ENCODE measurements around the gene PCDHB11. TPM values are rescaled to one million over a fixed set of nuclear protein-coding genes. Genes with fewer than 3 reads are reported as not detected.
"Not testable (repeated sequence)": the region's sequence is repeated elsewhere in the genome, so short reads cannot be mapped to it uniquely, and the experiment has no call there.

PCDHB11 gene
- total RNA-seq, 1 donor from 2014 or later, result not detected

DNA sequence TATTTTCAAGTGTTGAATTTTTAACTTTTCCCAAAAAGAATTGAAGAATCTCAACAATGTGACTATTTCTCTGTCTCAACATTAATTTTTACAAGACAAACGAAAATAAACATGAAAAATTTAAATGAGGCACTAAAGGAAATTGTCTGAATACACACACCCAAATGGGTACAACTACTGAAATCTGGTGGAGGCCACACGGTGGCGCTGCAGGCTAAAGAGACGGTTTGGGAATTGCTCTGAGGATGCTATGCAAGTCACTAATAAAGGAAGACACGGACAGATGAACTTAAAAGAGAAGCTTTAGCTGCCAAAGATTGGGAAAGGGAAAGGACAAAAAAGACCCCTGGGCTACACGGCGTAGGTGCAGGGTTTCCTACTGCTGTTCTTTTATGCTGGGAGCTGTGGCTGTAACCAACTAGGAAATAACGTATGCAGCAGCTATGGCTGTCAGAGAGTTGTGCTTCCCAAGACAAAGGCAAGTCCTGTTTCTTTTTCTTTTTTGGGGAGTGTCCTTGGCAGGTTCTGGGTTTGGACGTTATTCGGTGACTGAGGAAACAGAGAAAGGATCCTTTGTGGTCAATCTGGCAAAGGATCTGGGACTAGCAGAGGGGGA lies 7.2 kb upstream of the PCDHB11 start, which contains the start of gene PCDHB10:
TSS of gene PCDHB10 (plus strand) at position 244 of the 616 bp plus-strand sequence. CDS start at position 444, 200 bp downstream.
- Mint-ChIP-seq H3K9me3 (peaks cover 24% of the 10 kb centered on the region), H3K27me3 (peaks cover 22% of the 10 kb centered on the region), H3K4me1 (peaks cover under 1% of the 10 kb centered on the region), H3K36me3 (ENCODE audit: low read depth) (peaks cover 4% of the 10 kb centered on the region), H3K27ac (no peak within 1 kb of the TSS), H3K4me3 (no peak within 1 kb of the TSS)
- ATAC-seq (ENCODE audit: low read depth), result no peak
- TF ChIP-seq, protein P1, sequence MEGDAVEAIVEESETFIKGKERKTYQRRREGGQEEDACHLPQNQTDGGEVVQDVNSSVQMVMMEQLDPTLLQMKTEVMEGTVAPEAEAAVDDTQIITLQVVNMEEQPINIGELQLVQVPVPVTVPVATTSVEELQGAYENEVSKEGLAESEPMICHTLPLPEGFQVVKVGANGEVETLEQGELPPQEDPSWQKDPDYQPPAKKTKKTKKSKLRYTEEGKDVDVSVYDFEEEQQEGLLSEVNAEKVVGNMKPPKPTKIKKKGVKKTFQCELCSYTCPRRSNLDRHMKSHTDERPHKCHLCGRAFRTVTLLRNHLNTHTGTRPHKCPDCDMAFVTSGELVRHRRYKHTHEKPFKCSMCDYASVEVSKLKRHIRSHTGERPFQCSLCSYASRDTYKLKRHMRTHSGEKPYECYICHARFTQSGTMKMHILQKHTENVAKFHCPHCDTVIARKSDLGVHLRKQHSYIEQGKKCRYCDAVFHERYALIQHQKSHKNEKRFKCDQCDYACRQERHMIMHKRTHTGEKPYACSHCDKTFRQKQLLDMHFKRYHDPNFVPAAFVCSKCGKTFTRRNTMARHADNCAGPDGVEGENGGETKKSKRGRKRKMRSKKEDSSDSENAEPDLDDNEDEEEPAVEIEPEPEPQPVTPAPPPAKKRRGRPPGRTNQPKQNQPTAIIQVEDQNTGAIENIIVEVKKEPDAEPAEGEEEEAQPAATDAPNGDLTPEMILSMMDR (IDR thresholded peaks at IDR 0.05), result no peak
- CTCF ChIA-PET, result interaction anchor here (1.4 kb wide), 1 partner anchor 372 kb away, joined by 5 read pairs; no protein-coding TSS in a partner anchor
- POLR2A ChIA-PET, result no interaction called here
- intact Hi-C loops (cut with micrococcal nuclease), result no loop called here
- no peak for DNase-seq

DNA sequence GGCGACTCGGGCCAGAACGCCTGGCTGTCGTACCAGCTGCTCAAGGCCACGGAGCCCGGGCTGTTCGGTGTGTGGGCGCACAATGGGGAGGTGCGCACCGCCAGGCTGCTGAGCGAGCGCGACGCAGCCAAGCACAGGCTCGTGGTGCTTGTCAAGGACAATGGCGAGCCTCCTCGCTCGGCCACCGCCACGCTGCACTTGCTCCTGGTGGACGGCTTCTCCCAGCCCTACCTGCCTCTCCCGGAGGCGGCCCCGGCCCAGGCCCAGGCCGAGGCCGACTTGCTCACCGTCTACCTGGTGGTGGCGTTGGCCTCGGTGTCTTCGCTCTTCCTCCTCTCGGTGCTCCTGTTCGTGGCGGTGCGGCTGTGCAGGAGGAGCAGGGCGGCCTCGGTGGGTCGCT lies 5.1 kb upstream of the PCDHB11 start:
- H3K36me3 Mint-ChIP-seq (ENCODE audit: low read depth); H3K27ac Mint-ChIP-seq; DNase-seq; intact Hi-C loops (cut with micrococcal nuclease); ATAC-seq (ENCODE audit: low read depth); H3K4me3 Mint-ChIP-seq; POLR2A ChIA-PET; CTCF ChIA-PET; H3K4me1 Mint-ChIP-seq: not testable (repeated sequence)
- Mint-ChIP-seq H3K9me3 (peaks cover 30% of the 10 kb centered on the region), H3K27me3 (peaks cover 19% of the 10 kb centered on the region)

DNA sequence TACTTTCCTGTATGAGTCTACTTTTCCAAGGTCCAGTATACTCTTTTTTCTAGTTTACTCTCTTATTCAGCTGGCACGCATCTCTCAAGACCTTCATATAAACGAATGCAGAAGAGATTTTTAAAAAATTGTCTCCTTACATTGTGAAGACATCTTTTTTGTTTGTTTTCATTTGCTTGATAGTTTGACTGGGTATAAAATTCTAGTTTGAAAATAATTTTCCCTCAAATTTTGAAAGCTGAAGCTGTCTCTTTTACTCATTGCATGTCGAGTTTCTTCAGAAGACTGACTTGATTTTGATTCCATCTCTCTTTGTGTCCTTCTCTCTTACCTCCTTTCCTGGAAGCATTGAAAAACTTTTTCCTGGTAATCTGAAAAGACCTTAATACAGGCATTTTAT lies 3.1 kb upstream of the PCDHB11 start:
- intact Hi-C loops (cut with micrococcal nuclease), result no loop called here
- H3K27ac Mint-ChIP-seq, result no peak overlapping the region
- H3K27me3 Mint-ChIP-seq, result peaks cover 24% of the 10 kb centered on the region
- ChIA-PET POLR2A (no interaction called here), CTCF (no interaction called here)
- DNase-seq (no peak), ATAC-seq (ENCODE audit: low read depth) (no peak)
- no peak overlapping the region for H3K4me3 Mint-ChIP-seq
- H3K9me3 Mint-ChIP-seq, result peaks cover 37% of the 10 kb centered on the region
- TF ChIP-seq, protein P1 (IDR thresholded peaks at IDR 0.05), result no peak
- H3K36me3 Mint-ChIP-seq (ENCODE audit: low read depth), result peaks cover 4% of the 10 kb centered on the region
- no peaks in the 10 kb centered on the region for H3K4me1 Mint-ChIP-seq

DNA sequence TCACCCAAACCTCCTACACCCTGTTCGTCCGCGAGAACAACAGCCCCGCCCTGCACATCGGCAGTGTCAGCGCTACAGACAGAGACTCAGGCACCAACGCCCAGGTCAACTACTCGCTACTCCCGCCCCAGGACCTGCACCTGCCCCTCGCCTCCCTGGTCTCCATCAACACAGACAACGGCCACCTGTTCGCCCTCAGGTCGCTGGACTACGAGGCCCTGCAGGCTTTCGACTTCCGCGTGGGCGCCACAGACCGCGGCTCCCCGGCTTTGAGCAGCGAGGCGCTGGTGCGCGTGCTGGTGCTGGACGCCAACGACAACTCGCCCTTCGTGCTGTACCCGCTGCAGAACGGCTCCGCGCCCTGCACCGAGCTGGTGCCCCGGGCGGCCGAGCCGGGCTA lies 1.7 kb downstream of the PCDHB11 start:
- CTCF ChIA-PET; H3K27me3 Mint-ChIP-seq; H3K36me3 Mint-ChIP-seq (ENCODE audit: low read depth); ATAC-seq (ENCODE audit: low read depth); H3K4me3 Mint-ChIP-seq; DNase-seq; POLR2A ChIA-PET; intact Hi-C loops (cut with micrococcal nuclease); H3K4me1 Mint-ChIP-seq; H3K27ac Mint-ChIP-seq: not testable (repeated sequence)
- peaks cover 30% of the 10 kb centered on the region for H3K9me3 Mint-ChIP-seq

DNA sequence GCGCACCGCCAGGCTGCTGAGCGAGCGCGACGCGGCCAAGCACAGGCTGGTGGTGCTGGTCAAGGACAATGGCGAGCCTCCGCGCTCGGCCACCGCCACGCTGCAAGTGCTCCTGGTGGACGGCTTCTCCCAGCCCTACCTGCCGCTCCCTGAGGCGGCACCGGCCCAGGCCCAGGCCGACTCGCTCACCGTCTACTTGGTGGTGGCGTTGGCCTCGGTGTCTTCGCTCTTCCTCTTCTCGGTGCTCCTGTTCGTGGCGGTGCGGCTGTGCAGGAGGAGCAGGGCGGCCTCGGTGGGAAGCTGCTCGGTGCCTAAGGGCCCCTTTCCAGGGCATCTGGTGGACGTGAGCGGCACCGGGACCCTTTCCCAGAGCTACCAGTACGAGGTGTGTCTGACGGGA lies 2.2 kb downstream of the PCDHB11 start:
- CTCF ChIA-PET; POLR2A ChIA-PET; H3K27ac Mint-ChIP-seq; H3K4me1 Mint-ChIP-seq; H3K4me3 Mint-ChIP-seq; intact Hi-C loops (cut with micrococcal nuclease); ATAC-seq (ENCODE audit: low read depth); H3K27me3 Mint-ChIP-seq; DNase-seq; H3K36me3 Mint-ChIP-seq (ENCODE audit: low read depth): not testable (repeated sequence)
- peaks cover 25% of the 10 kb centered on the region for H3K9me3 Mint-ChIP-seq

DNA sequence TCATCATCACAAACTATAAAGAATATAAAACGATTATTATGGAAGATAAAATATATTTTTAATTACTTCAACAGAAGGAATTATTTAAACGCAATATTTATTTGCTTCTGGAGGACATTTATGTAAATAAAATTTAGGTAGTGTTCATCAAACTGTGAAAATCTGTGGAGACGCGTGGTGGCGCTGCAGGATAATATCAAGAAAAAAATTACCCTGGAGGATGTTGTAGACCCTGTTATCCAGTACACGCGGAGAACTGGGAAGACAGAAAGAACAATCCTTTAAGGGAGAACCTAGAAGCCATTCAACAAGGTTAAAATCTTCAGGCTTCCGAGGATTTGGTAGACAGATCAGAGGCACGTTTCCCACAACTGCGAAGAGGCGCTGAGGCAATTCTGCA lies 9.1 kb downstream of the PCDHB11 start, which contains the start of gene PCDHB12:
TSS of gene PCDHB12 (plus strand) at position 242 of the 400 bp plus-strand sequence. CDS start 189 bp downstream, outside the sequence.
- DNase-seq, result no peak
- no peaks in the 10 kb centered on the region for H3K36me3 Mint-ChIP-seq (ENCODE audit: low read depth)
- intact Hi-C loops (cut with micrococcal nuclease), result loop anchor here (1.0 kb wide), 1 partner anchor 356 kb away; no protein-coding TSS in a partner anchor
- no peak within 1 kb of the TSS for H3K27ac Mint-ChIP-seq
- H3K4me3 Mint-ChIP-seq, result no peak within 1 kb of the TSS
- ATAC-seq (ENCODE audit: low read depth), result no peak
- H3K9me3 Mint-ChIP-seq, result peaks cover 6% of the 10 kb centered on the region
- H3K4me1 Mint-ChIP-seq, result no peaks in the 10 kb centered on the region
- ChIA-PET CTCF (interaction anchor here (1.0 kb wide), 1 partner anchor 356 kb away, joined by 3 read pairs; no protein-coding TSS in a partner anchor), POLR2A (no interaction called here)
- TF ChIP-seq, protein P1 (IDR thresholded peaks at IDR 0.05), result no peak
- H3K27me3 Mint-ChIP-seq, result peaks cover 36% of the 10 kb centered on the region

DNA sequence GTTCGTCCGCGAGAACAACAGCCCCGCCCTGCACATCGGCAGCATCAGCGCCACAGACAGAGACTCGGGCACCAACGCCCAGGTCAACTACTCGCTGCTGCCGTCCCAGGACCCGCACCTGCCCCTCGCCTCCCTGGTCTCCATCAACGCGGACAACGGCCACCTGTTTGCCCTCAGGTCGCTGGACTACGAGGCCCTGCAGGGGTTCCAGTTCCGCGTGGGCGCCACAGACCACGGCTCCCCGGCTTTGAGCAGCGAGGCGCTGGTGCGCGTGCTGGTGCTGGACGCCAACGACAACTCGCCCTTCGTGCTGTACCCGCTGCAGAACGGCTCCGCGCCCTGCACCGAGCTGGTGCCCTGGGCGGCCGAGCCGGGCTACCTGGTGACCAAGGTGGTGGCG lies 10.9 kb downstream of the PCDHB11 start:
- H3K36me3 Mint-ChIP-seq (ENCODE audit: low read depth); H3K9me3 Mint-ChIP-seq; H3K4me1 Mint-ChIP-seq; intact Hi-C loops (cut with micrococcal nuclease); DNase-seq; H3K4me3 Mint-ChIP-seq; ATAC-seq (ENCODE audit: low read depth); H3K27ac Mint-ChIP-seq; CTCF ChIA-PET: not testable (repeated sequence)
- POLR2A ChIA-PET, result interaction anchor here (0.5 kb wide), 1 partner anchor 107 kb away, joined by 4 read pairs; no protein-coding TSS in a partner anchor
- peaks cover 41% of the 10 kb centered on the region for H3K27me3 Mint-ChIP-seq

DNA sequence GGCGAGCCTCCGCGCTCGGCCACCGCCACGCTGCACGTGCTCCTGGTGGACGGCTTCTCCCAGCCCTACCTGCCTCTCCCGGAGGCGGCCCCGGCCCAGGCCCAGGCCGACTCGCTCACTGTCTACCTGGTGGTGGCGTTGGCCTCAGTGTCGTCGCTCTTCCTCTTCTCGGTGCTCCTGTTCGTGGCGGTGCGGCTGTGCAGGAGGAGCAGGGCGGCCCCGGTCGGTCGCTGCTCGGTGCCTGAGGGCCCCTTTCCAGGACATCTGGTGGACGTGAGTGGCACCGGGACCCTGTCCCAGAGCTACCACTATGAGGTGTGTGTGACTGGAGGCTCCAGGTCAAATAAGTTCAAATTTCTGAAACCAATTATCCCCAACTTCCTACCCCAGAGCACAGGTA lies 11.4 kb downstream of the PCDHB11 start:
- CTCF ChIA-PET; H3K27ac Mint-ChIP-seq; H3K36me3 Mint-ChIP-seq (ENCODE audit: low read depth); ATAC-seq (ENCODE audit: low read depth); H3K4me3 Mint-ChIP-seq; intact Hi-C loops (cut with micrococcal nuclease); H3K4me1 Mint-ChIP-seq; DNase-seq: not testable (repeated sequence)
- POLR2A ChIA-PET, result interaction anchor here (0.5 kb wide), 1 partner anchor 106 kb away, joined by 4 read pairs; no protein-coding TSS in a partner anchor
- Mint-ChIP-seq H3K27me3 (peaks cover 42% of the 10 kb centered on the region), H3K9me3 (peaks cover 11% of the 10 kb centered on the region)

DNA sequence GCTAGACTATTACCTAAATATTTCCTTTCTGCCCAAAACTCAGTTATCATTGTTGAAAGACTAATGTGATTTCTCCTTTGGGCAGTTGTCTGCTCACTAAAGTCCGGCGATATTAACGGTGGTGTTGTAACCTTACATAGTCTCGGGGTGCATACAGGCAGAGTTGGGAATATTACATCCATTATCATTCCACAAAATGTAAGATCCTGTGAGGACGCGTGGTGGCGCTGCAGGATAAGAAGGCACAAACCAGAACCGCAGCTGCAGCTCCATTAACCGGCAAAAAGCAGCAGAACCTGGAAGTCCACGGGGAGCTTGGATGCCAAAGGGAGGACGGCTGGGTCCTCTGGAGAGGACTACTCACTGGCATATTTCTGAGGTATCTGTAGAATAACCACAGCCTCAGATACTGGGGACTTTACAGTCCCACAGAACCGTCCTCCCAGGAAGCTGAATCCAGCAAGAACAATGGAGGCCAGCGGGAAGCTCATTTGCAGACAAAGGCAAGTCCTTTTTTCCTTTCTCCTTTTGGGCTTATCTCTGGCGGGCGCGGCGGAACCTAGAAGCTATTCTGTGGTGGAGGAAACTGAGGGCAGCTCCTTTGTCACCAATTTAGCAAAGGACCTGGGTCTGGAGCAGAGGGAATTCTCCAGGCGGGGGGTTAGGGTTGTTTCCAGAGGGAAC lies 14.4 kb downstream of the PCDHB11 start, which contains the start of gene PCDHB13:
TSS of gene PCDHB13 (plus strand) at position 264 of the 684 bp plus-strand sequence. CDS start at position 469, 205 bp downstream.
- H3K4me3 Mint-ChIP-seq; DNase-seq; ATAC-seq (ENCODE audit: low read depth); H3K4me1 Mint-ChIP-seq; H3K36me3 Mint-ChIP-seq (ENCODE audit: low read depth); POLR2A ChIA-PET; H3K27ac Mint-ChIP-seq; intact Hi-C loops (cut with micrococcal nuclease); CTCF ChIA-PET: not testable (repeated sequence)
- H3K27me3 Mint-ChIP-seq, result peaks cover 36% of the 10 kb centered on the region
- peaks cover 15% of the 10 kb centered on the region for H3K9me3 Mint-ChIP-seq

Measured in activated B cell treated with CpG ODN at 0.5 μM for 24 hours (primary cell).